Lower leg skin (tissue), 4 donors: ENCODE data around the gene PPFIA1. TPM values are rescaled to one million over a fixed set of nuclear protein-coding genes. Genes with fewer than 3 reads are reported as not detected.

ENCODE experiments used
- DNase-seq, 2 donors: peaks; one replicate each; pipeline ENCODE4 v3.0.0-alpha.2; 2019; ENCODE audit warnings: low spot score in 2 of 2
- H3K4me3 ChIP-seq: fragments of 200-600 bp; sonication (generic); 2 replicates; pipeline ENCODE4 v1.5.1; 2017; ENCODE audit warnings: mild to moderate bottlenecking, low read depth; ENCODE audit not compliant: poor library complexity, severe bottlenecking
- POLR2A ChIP-seq, 2 donors: fragments of 450-650 bp; IDR thresholded peaks; one replicate each; pipeline ENCODE4 v1.6.1; 2016 to 2017; ENCODE audit warnings: antibody characterized with exemption in 2 of 2, mild to moderate bottlenecking in 1 of 2, moderate library complexity in 1 of 2
- WGBS, 2 donors: methylation state at CpG; one replicate each; pipeline ENCODE4 v1.1.5; 2018; 5-methylcytosine and 5-hydroxymethylcytosine counted together
- intact Hi-C: fragments of 100-400 bp; cut with DNase I; formaldehyde crosslinking; loops from one replicate; pipeline ENCODE4 v1.15.0; 2023; ENCODE audit warnings: low total_unique reads
- total RNA-seq, 4 donors: library from RNA; depleted of rRNA; stranded (reverse); fragments of >200 nt; gene quantifications; one replicate each; pipeline ENCODE4 v1.1.0, GENCODE V29; 2016
- TF ChIP-seq, protein P1 (sequence below), 3 donors: fragments of 450-650 bp; IDR thresholded peaks; one replicate each; pipeline ENCODE4 v1.5.1; 2016; ENCODE audit warnings: antibody characterized with exemption in 3 of 3, mild to moderate bottlenecking in 3 of 3, moderate library complexity in 2 of 3

The PPFIA1 gene
- total RNA-seq, 4 donors from 2014 or later, result 31.9 to 61.7 (median 48.5) TPM

DNA sequence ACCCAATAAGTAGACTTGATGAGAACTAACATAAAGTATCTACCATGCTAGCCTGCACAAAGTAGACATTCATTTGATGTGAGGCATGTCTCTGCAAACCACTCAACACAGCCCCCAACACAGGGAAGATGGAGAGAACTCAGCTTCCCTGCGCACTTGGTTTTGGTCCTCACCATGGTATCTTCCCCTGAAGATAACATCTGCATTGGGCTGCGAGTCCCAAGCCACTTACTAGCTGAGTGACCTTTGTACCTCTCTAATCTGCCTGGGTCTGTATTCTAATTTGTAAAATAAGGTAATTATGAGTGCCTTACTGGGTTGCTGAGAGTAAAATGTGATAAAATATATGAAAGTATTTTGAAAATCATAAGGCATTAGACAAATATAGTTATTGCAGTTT lies 30.7 kb downstream of the PPFIA1 start:
- no peak overlapping the region for H3K4me3 ChIP-seq
- DNase-seq, result no peak
- no peak for TF ChIP-seq POLR2A (IDR thresholded peaks at IDR 0.05)
- TF ChIP-seq, protein P1, sequence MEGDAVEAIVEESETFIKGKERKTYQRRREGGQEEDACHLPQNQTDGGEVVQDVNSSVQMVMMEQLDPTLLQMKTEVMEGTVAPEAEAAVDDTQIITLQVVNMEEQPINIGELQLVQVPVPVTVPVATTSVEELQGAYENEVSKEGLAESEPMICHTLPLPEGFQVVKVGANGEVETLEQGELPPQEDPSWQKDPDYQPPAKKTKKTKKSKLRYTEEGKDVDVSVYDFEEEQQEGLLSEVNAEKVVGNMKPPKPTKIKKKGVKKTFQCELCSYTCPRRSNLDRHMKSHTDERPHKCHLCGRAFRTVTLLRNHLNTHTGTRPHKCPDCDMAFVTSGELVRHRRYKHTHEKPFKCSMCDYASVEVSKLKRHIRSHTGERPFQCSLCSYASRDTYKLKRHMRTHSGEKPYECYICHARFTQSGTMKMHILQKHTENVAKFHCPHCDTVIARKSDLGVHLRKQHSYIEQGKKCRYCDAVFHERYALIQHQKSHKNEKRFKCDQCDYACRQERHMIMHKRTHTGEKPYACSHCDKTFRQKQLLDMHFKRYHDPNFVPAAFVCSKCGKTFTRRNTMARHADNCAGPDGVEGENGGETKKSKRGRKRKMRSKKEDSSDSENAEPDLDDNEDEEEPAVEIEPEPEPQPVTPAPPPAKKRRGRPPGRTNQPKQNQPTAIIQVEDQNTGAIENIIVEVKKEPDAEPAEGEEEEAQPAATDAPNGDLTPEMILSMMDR (IDR thresholded peaks at IDR 0.05), result no peak
- intact Hi-C loops, result no loop called here
- 94 to 100% methylated on average over 2 of the region's 2 CpGs for WGBS, 2 donors

DNA sequence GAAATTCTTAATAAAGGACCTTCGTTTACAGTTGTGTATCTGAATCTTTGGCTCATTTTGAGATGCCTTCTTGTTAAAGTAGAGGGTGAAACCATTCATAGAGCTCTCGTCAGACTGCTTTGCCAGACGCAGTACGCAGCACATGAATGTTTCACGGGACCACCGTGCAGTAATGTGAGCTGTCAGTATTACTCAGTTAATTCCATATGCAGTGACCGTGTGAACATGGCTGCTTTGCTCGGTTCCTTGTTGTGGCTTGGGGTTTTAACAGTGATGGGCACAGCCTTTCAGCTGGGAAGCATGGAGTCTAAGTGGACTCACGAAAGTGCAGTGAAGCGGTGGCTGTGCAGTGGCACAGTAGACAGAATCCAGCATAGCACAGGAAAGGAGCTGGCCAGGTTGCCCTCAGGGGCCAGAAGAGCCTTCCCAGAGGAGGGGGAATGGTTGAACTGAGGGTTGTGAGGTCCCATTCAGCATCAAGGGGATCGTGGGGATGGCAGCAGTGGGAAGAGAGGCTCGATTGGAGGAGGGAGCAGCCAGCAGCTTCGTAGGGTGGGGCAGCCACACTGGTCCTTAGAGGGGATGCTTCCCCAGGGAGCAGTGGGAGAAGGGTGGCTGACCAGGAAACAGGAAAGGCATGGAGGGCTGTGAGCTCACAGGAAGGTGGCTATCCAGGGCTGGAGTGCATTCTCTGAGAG lies 31.4 kb downstream of the PPFIA1 start:
- DNase-seq, result no peak
- H3K4me3 ChIP-seq, result no peak overlapping the region
- intact Hi-C loops, result no loop called here
- TF ChIP-seq POLR2A (IDR thresholded peaks at IDR 0.05), result no peak
- TF ChIP-seq, protein P1 (IDR thresholded peaks at IDR 0.05), result no peak
- WGBS, 2 donors, result 92 to 93% methylated on average over 13 of the region's 13 CpGs

DNA sequence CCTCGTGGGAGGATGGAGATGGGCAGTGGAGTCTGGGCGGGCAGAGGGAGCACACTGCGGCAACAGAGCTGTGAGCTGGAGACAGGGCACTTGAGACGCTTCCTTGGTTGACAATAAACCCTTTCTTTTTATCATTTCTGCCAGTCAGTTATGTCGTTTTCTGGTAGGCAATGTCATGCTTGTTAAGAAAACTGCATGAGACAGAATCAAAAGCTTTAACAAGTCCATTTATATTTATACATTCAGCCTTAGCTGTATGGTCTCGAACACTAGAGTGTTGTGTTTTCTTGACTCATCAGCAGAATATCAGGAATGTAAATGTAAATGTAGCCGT lies 31.9 kb downstream of the PPFIA1 start:
- TF ChIP-seq, protein P1 (IDR thresholded peaks at IDR 0.05), result no peak
- no peak for TF ChIP-seq POLR2A (IDR thresholded peaks at IDR 0.05)
- no peak overlapping the region for H3K4me3 ChIP-seq
- DNase-seq, result no peak
- intact Hi-C loops, result no loop called here
- WGBS, 2 donors, result 81 to 85% methylated on average over 7 of the region's 7 CpGs

DNA sequence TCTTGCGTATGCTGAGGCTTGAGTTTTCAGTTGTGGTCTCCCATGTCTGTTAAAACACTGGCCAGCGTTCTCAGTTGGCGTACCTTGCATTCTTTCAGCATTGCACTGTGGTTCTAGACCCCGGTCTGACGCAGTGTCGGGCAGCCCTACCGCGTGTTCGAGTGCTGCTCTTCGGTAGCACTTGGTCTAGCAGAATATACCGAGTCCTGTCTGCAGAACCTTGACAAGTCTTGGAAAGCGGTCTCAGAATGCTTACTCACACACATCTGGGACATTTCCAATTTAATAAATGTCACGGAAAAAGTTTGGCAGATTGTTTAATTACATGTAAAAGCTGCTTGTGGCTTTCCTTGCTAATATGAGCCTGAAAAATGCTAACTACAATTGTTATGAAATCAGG lies 32.6 kb downstream of the PPFIA1 start:
- intact Hi-C loops, result no loop called here
- no peak for TF ChIP-seq POLR2A (IDR thresholded peaks at IDR 0.05)
- TF ChIP-seq, protein P1 (IDR thresholded peaks at IDR 0.05), result no peak
- H3K4me3 ChIP-seq, result no peak overlapping the region
- WGBS, 2 donors, result 46 to 53% methylated on average over 13 of the region's 13 CpGs
- DNase-seq, result no peak

DNA sequence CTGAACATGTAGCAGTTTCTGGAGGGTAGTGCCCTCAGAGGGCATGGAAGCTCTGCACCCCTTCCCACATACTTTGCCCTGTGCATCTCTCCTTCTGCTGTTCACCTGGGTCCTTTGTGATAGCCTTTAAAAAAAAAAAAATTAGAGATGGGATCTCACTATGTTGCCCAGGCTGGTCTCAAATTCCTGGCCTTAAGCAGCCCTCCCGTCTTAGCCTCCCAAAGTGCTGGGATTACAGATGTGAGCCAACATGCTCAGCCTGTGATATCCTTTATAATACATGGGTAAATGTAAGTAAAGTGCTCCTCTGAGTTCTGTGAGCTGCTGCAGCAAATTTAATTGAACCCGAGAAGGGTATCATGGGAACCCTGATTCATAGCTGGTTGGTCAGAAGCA lies 33.7 kb downstream of the PPFIA1 start:
- WGBS, 2 donors, result 95 to 97% methylated on average over 2 of the region's 2 CpGs
- intact Hi-C loops, result no loop called here
- DNase-seq, result no peak

More for the DNA sequence above, 33.7 kb downstream of the PPFIA1 start:
- TF ChIP-seq, protein P1 (IDR thresholded peaks at IDR 0.05), result no peak
- no peak for TF ChIP-seq POLR2A (IDR thresholded peaks at IDR 0.05)
- no peak overlapping the region for H3K4me3 ChIP-seq
